HCT116 (cell line): ENCODE results near the gene ACLY. TPM values are rescaled to one million over a fixed set of nuclear protein-coding genes. Genes with fewer than 3 reads are reported as not detected.

Experiments used
- ATAC-seq: fragments of 200-7000 bp; cut with Tn5 transposase; 2 replicates; pipeline ENCODE4 v1.9.1; 2020; ENCODE audit warnings: mild to moderate bottlenecking, moderate library complexity
- BruUV-seq: library from RNA; stranded (reverse); fragments of 400-500 nt; replicated peaks from 2 replicates; lab custom pipeline; 2021; lab: Mats Ljungman, UMichigan
- CTCF ChIA-PET: fragments of 300-600 bp; sonication (Branson Sonifier 250); formaldehyde crosslinking; loops from one replicate; lab custom pipeline; 2021; ENCODE audit warnings: antibody characterized with exemption; lab: Charles Lee
- POLR2A ChIA-PET: fragments of 300-600, 350-600 bp; sonication (Branson Sonifier 250); formaldehyde crosslinking; loops from one replicate; lab custom pipeline; 2021; ENCODE audit warnings: antibody characterized with exemption; lab: Charles Lee
- RAD21 ChIA-PET, 2 experiments: fragments of 300-600 bp; sonication (Branson Sonifier 250); formaldehyde crosslinking; loops; one replicate each; lab custom pipeline; 2023; ENCODE audit warnings: low total read pairs in 2 of 2; ENCODE audit not compliant: uncharacterized antibody in 2 of 2, unreplicated experiment in 2 of 2, low non-redundant PET in 1 of 2; lab: Charles Lee
- DNase-seq: peaks from one replicate; pipeline ENCODE4 v3.0.0-alpha.2; 2010; ENCODE audit warnings: low read depth, low spot score
- H2AFZ ChIP-seq: fragments of 200-600 bp; shearing (Covaris generic), sonication (generic); 2 replicates; pipeline ENCODE4 v1.6.1; 2017; ENCODE audit warnings: low read depth, mixed run types, mixed read lengths, antibody characterized with exemption, low read length; ENCODE audit not compliant: poor library complexity, severe bottlenecking
- H3K27ac ChIP-seq: 2 replicates; pipeline ENCODE4 v1.5.1; 2012; ENCODE audit warnings: low read depth, low read length
- H3K27me3 ChIP-seq: fragments of 200-600 bp; sonication (generic); 2 replicates; pipeline ENCODE4 v1.6.1; 2016; ENCODE audit warnings: mixed run types, low read length, mixed read lengths; ENCODE audit not compliant: insufficient read depth
- H3K36me3 ChIP-seq, 2 experiments: fragments of 200-500 bp in 1 of 2; fragments of 200-600 bp in 1 of 2; sonication (Bioruptor generic) in 1 of 2; sonication (generic) in 1 of 2; 2 replicates each; pipeline versions ENCODE4 v1.5.1 to v1.6.1; 2014 to 2016; ENCODE audit warnings: low read length in 2 of 2, inconsistent platforms in 1 of 2, mixed read lengths in 1 of 2, mixed run types in 1 of 2; ENCODE audit not compliant: insufficient read depth in 2 of 2, control insufficient read depth in 1 of 2
- H3K4me1 ChIP-seq, 2 experiments: fragments of 200-600 bp in 1 of 2; sonication (generic) in 1 of 2; 2 replicates each; pipeline versions ENCODE4 v1.5.1 to v1.6.1; 2012 to 2017; ENCODE audit warnings: low read length in 2 of 2, inconsistent platforms in 1 of 2, mild to moderate bottlenecking in 1 of 2, mixed read lengths in 1 of 2, mixed run types in 1 of 2, moderate library complexity in 1 of 2; ENCODE audit not compliant: insufficient read depth in 2 of 2, control insufficient read depth in 1 of 2
- H3K4me2 ChIP-seq: fragments of 200-600 bp; sonication (generic); 2 replicates; pipeline ENCODE4 v1.6.1; 2017; ENCODE audit warnings: mixed run types, low read length, mixed read lengths
- H3K4me3 ChIP-seq, 2 experiments: fragments of 200-600 bp in 1 of 2; sonication (generic) in 1 of 2; replicated peaks in 1 of 2; 2 replicates each; pipeline ENCODE4 v1.5.1; 2011 to 2016; ENCODE audit warnings: low read length in 2 of 2, control low read depth in 1 of 2, low read depth in 1 of 2, mild to moderate bottlenecking in 1 of 2, mixed read lengths in 1 of 2, mixed run types in 1 of 2
- H3K79me2 ChIP-seq: fragments of 200-600 bp; sonication (generic); 2 replicates; pipeline ENCODE4 v1.6.1; 2017; ENCODE audit warnings: mild to moderate bottlenecking, mixed run types, low read length, moderate library complexity, mixed read lengths; ENCODE audit not compliant: insufficient read depth
- H3K9ac ChIP-seq: fragments of 200-600 bp; sonication (generic); 2 replicates; pipeline ENCODE4 v1.6.1; 2016; ENCODE audit warnings: low read length, mixed read lengths
- H3K9me2 ChIP-seq: fragments of 200-600 bp; sonication (generic), shearing (Covaris generic); 2 replicates; pipeline ENCODE4 v1.6.1; 2017; ENCODE audit warnings: mixed run types, mild to moderate bottlenecking, moderate library complexity; ENCODE audit not compliant: insufficient read depth
- H3K9me3 ChIP-seq, 2 experiments: fragments of 200-500 bp in 1 of 2; fragments of 200-600 bp in 1 of 2; sonication (Bioruptor generic) in 1 of 2; sonication (generic) in 1 of 2; 2 replicates each; pipeline ENCODE4 v1.6.1; 2014 to 2017; ENCODE audit warnings: low read length in 2 of 2, mixed read lengths in 2 of 2, inconsistent platforms in 1 of 2, low read depth in 1 of 2, mild to moderate bottlenecking in 1 of 2, mixed run types in 1 of 2, moderate library complexity in 1 of 2; ENCODE audit not compliant: control insufficient read depth in 1 of 2, insufficient read depth in 1 of 2
- H4K20me1 ChIP-seq: fragments of 200-600 bp; sonication (generic), shearing (Covaris generic); 2 replicates; pipeline ENCODE4 v1.6.1; 2017; ENCODE audit warnings: mixed run types, mild to moderate bottlenecking, moderate library complexity; ENCODE audit not compliant: insufficient read depth
- ATF3 ChIP-seq: IDR thresholded peaks from 2 replicates; pipeline ENCODE4 v1.6.1; 2012
- CTCF ChIP-seq, 3 experiments: fragments of 200-600 bp in 1 of 3; sonication (generic) in 1 of 3; IDR thresholded peaks in 2 of 3; conservative IDR thresholded peaks in 1 of 3; 2 replicates each; pipeline ENCODE4 v1.5.1; 2012 to 2017; ENCODE audit warnings: low read depth in 2 of 3, low read length in 2 of 3, antibody characterized with exemption in 1 of 3, borderline replicate concordance in 1 of 3, control low read depth in 1 of 3, mild to moderate bottlenecking in 1 of 3, mixed read lengths in 1 of 3, mixed run types in 1 of 3, moderate library complexity in 1 of 3; ENCODE audit not compliant: insufficient read depth in 1 of 3
- EGR1 ChIP-seq: IDR thresholded peaks from 2 replicates; pipeline ENCODE4 v1.6.1; 2012; ENCODE audit warnings: low read depth
- ELF1 ChIP-seq: IDR thresholded peaks from 2 replicates; pipeline ENCODE4 v1.6.1; 2012; ENCODE audit warnings: low read depth, borderline replicate concordance
- EZH2phosphoT487 ChIP-seq: fragments of 200-600 bp; IDR thresholded peaks from 2 replicates; pipeline ENCODE4 v1.6.1; 2018; ENCODE audit warnings: antibody characterized with exemption, borderline replicate concordance
- JUND ChIP-seq: IDR thresholded peaks from 2 replicates; pipeline ENCODE4 v1.6.1; 2012
- MAX ChIP-seq: IDR thresholded peaks from 2 replicates; pipeline ENCODE4 v1.6.1; 2012
- POLR2AphosphoS5 ChIP-seq: IDR thresholded peaks from 2 replicates; pipeline ENCODE4 v1.6.1; 2011; ENCODE audit warnings: mild to moderate bottlenecking, low read depth, low read length, moderate library complexity
- RAD21 ChIP-seq: IDR thresholded peaks from 2 replicates; pipeline ENCODE4 v1.6.1; 2012; ENCODE audit warnings: low read depth, mild to moderate bottlenecking
- REST ChIP-seq: IDR thresholded peaks from 2 replicates; pipeline ENCODE4 v1.6.1; 2012; ENCODE audit warnings: low read depth
- SIN3A ChIP-seq: IDR thresholded peaks from 2 replicates; pipeline ENCODE4 v1.6.1; 2012; ENCODE audit warnings: low read depth
- SP1 ChIP-seq: IDR thresholded peaks from 2 replicates; pipeline ENCODE4 v1.6.1; 2012; ENCODE audit warnings: low read depth
- SRF ChIP-seq: IDR thresholded peaks from 2 replicates; pipeline ENCODE4 v1.6.1; 2012; ENCODE audit warnings: low read depth
- YY1 ChIP-seq: IDR thresholded peaks from 2 replicates; pipeline ENCODE4 v1.6.1; 2011; ENCODE audit warnings: low read length, low read depth, moderate library complexity, mild to moderate bottlenecking; ENCODE audit not compliant: insufficient replicate concordance; ENCODE audit errors: extremely low read depth
- ZFX ChIP-seq: fragments of 450-650 bp; IDR thresholded peaks from 2 replicates; pipeline ENCODE4 v1.6.1; 2017
- ZNF274 ChIP-seq: fragments of 200-500 bp; sonication (Bioruptor generic); IDR thresholded peaks from 2 replicates; pipeline ENCODE4 v1.6.1; 2014; ENCODE audit warnings: mild to moderate bottlenecking, low read depth, low read length, inconsistent platforms
- intact Hi-C: fragments of 100-400 bp; cut with micrococcal nuclease; formaldehyde crosslinking; loops from 2 replicates; pipeline ENCODE4 v1.10.0; 2022
- total RNA-seq: library from RNA; stranded (reverse); gene quantifications from one replicate; pipeline ENCODE4 v1.2.1, GENCODE V29; 2021; ENCODE audit not compliant: unreplicated experiment
- TF ChIP-seq, protein P1 (sequence below): IDR thresholded peaks from 2 replicates; pipeline ENCODE4 v1.6.1; 2011; ENCODE audit warnings: mild to moderate bottlenecking, low read length, moderate library complexity; ENCODE audit not compliant: insufficient replicate concordance; ENCODE audit errors: extremely low read depth

ACLY gene
- total RNA-seq, 1 experiment from 2014 or later, result 222 TPM

GRCh38 chr17:41870097-41870496 is 48.7 kb downstream of the ACLY start:
- intact Hi-C loops, result no loop called here
- no peak for DNase-seq
- peaks cover 0 to 5% of the 10 kb centered on the region in 2 experiments; a peak in 2 of 4 replicates for H3K4me1 ChIP-seq
- no peak overlapping the region for H3K4me3 ChIP-seq
- peaks cover under 1% of the 10 kb centered on the region; the same call in 1 of the 2 replicates for H3K79me2 ChIP-seq
- no TSS peak for BruUV-seq
- TF ChIP-seq ZNF274, result no peak
- no peak for TF ChIP-seq MAX
- TF ChIP-seq SIN3A, result no peak
- no peak for TF ChIP-seq ATF3
- no peak for TF ChIP-seq EGR1
- TF ChIP-seq, protein P1, sequence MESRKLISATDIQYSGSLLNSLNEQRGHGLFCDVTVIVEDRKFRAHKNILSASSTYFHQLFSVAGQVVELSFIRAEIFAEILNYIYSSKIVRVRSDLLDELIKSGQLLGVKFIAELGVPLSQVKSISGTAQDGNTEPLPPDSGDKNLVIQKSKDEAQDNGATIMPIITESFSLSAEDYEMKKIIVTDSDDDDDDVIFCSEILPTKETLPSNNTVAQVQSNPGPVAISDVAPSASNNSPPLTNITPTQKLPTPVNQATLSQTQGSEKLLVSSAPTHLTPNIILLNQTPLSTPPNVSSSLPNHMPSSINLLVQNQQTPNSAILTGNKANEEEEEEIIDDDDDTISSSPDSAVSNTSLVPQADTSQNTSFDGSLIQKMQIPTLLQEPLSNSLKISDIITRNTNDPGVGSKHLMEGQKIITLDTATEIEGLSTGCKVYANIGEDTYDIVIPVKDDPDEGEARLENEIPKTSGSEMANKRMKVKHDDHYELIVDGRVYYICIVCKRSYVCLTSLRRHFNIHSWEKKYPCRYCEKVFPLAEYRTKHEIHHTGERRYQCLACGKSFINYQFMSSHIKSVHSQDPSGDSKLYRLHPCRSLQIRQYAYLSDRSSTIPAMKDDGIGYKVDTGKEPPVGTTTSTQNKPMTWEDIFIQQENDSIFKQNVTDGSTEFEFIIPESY, result no peak
- TF ChIP-seq RAD21, result no peak
- TF ChIP-seq SP1, result no peak
- no peak for TF ChIP-seq JUND
- no peak for TF ChIP-seq EZH2phosphoT487
- no peak for TF ChIP-seq ELF1
- no peak for TF ChIP-seq REST
- TF ChIP-seq POLR2AphosphoS5, result no peak
- TF ChIP-seq SRF, result no peak
- TF ChIP-seq CTCF (IDR thresholded peaks at IDR 0.05 in 2 of 3, conservative IDR thresholded peaks at IDR 0.05 in 1 of 3; ENCODE audit: borderline replicate concordance in 1 of 3, insufficient read depth in 1 of 3, low read depth in 2 of 3, low read length in 2 of 3), result no peak
- no peak for TF ChIP-seq YY1
- no peak for TF ChIP-seq ZFX
- ChIA-PET RAD21 (no interaction called here), CTCF (no interaction called here), POLR2A (no interaction called here)
- no peaks in the 10 kb centered on the region for H3K9me2 ChIP-seq
- no peak overlapping the region for H3K4me2 ChIP-seq
- no peak overlapping the region for H3K27ac ChIP-seq
- H3K36me3 ChIP-seq, result peaks cover 36 to 43% of the 10 kb centered on the region in 2 experiments
- no peak overlapping the region for H2AFZ ChIP-seq
- no peaks in the 10 kb centered on the region for H3K27me3 ChIP-seq
- no peaks in the 10 kb centered on the region for H4K20me1 ChIP-seq
- H3K9me3 ChIP-seq, result no peaks in the 10 kb centered on the region
- no peak for ATAC-seq
- no peak overlapping the region for H3K9ac ChIP-seq
